RWPE2 (cell line): Measurements from ENCODE around the gene LDAF1.

Source experiments
- ATAC-seq: fragments of 200-7000 bp; cut with Tn5 transposase; 3 replicates; pipeline ENCODE4 v1.9.1; 2021; ENCODE audit warnings: low read depth
- DNase-seq: peaks from one replicate; pipeline ENCODE4 v3.0.0-alpha.2; 2020; ENCODE audit warnings: low spot score
- H3K27ac ChIP-seq: fragments of 450-650 bp; 2 replicates; pipeline ENCODE4 v1.5.1; 2017; ENCODE audit warnings: mild to moderate bottlenecking; ENCODE audit not compliant: poor library complexity, severe bottlenecking
- H3K27me3 ChIP-seq: fragments of 250-450 bp; sonication (Bioruptor Pico); 2 replicates; pipeline ENCODE4 v1.5.1; 2021; ENCODE audit warnings: mild to moderate bottlenecking, moderate library complexity; ENCODE audit not compliant: insufficient read depth, poor library complexity, severe bottlenecking
- H3K36me3 ChIP-seq: fragments of 250-450 bp; sonication (Bioruptor Pico); 2 replicates; pipeline ENCODE4 v1.5.1; 2020; ENCODE audit warnings: low read depth, mild to moderate bottlenecking, moderate library complexity
- H3K4me1 ChIP-seq: fragments of 250-450 bp; sonication (Bioruptor Pico); 2 replicates; pipeline ENCODE4 v1.5.1; 2021; ENCODE audit warnings: mild to moderate bottlenecking, moderate library complexity; ENCODE audit not compliant: insufficient read depth, poor library complexity, severe bottlenecking
- H3K4me3 ChIP-seq: fragments of 250-450 bp; sonication (Bioruptor Pico); 2 replicates; pipeline ENCODE4 v1.5.1; 2021; ENCODE audit warnings: mild to moderate bottlenecking, moderate library complexity; ENCODE audit not compliant: severe bottlenecking
- H3K9me3 ChIP-seq: fragments of 250-450 bp; sonication (Bioruptor Pico); 2 replicates; pipeline ENCODE4 v1.5.1; 2021; ENCODE audit warnings: mild to moderate bottlenecking, moderate library complexity; ENCODE audit not compliant: severe bottlenecking
- TF ChIP-seq, protein P1 (sequence below): fragments of 450-650 bp; IDR thresholded peaks from one replicate; pipeline ENCODE4 v1.5.1; 2017; ENCODE audit warnings: mild to moderate bottlenecking, moderate library complexity; ENCODE audit not compliant: poor library complexity, severe bottlenecking

Gene LDAF1

DNA sequence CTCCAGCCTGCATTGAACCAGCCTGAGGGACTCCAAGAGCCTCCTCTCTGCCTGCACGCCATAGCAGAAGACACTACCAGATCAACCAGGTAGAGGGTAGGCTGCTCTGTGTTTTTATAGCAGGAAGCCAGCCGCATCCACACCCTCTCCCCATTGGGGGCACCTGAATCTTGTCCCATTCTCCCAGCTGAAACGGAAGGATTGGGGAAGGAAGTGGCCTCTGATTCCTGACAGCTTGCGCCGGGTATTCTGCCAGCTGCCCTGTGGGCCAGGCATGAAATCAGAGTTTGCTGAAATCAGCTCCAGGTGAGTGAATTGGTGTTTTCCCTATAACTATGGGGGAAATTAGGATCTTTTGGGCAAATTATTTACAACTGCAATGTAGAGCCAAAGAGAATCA, 53.0 kb downstream of the LDAF1 start, which contains the start of gene ZP2:
Gene ZP2, minus strand, starts transcription at position 89 of the 400 bp plus-strand sequence. Its CDS starts 27 bp downstream, at position 62.
- Histone ChIP-seq H3K9me3 (no peaks in the 10 kb centered on the region), H3K4me1 (no peaks in the 10 kb centered on the region), H3K4me3 (no peak within 1 kb of the TSS), H3K27me3 (no peaks in the 10 kb centered on the region), H3K36me3 (no peaks in the 10 kb centered on the region), H3K27ac (no peak within 1 kb of the TSS)
- TF ChIP-seq, protein P1, sequence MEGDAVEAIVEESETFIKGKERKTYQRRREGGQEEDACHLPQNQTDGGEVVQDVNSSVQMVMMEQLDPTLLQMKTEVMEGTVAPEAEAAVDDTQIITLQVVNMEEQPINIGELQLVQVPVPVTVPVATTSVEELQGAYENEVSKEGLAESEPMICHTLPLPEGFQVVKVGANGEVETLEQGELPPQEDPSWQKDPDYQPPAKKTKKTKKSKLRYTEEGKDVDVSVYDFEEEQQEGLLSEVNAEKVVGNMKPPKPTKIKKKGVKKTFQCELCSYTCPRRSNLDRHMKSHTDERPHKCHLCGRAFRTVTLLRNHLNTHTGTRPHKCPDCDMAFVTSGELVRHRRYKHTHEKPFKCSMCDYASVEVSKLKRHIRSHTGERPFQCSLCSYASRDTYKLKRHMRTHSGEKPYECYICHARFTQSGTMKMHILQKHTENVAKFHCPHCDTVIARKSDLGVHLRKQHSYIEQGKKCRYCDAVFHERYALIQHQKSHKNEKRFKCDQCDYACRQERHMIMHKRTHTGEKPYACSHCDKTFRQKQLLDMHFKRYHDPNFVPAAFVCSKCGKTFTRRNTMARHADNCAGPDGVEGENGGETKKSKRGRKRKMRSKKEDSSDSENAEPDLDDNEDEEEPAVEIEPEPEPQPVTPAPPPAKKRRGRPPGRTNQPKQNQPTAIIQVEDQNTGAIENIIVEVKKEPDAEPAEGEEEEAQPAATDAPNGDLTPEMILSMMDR: no peak
- DNase-seq (no peak), ATAC-seq (no peak)

DNA sequence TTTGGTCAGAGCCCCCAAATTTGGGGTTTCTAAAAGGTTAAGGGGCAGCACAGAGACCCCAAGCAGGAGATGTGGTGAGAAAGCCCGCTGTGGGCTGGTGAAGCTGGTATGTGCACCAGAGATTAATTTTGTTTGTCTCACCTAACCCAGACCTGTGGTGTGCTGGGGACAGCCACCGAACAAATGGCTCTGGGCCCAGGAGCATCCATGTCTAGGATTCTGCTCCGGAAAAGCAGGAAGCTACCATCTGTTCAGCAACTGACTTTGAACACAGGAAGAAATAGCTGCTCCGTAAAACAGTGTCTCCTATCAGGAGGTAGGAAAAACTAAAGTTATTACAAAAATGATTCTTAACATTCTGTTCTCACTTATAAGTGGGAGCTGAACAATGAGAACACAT, 55.6 kb downstream of the LDAF1 start:
- Histone ChIP-seq H3K27ac (no peak overlapping the region), H3K36me3 (no peaks in the 10 kb centered on the region), H3K4me1 (no peaks in the 10 kb centered on the region), H3K4me3 (no peak overlapping the region), H3K27me3 (no peaks in the 10 kb centered on the region), H3K9me3 (no peaks in the 10 kb centered on the region)
- TF ChIP-seq, protein P1: no peak
- ATAC-seq (no peak), DNase-seq (no peak)

DNA sequence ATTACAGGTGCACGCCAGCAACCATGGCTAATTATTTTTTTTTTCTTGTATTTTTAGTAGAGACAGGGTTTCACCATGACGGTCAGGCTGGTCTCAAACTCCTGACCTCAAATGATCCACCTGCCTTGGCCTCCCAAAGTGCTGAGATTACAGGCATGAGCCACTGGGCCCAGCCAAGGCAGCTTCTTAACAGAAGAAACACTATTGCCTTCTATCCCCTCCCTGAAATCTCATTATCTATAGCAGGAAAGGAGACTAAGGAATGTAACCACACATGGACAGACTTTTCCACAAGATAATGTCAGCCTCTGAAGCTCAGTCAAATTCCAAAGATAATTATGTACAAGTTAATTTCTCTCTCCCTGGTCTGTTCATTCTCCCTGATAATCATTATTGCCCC, 58.6 kb downstream of the LDAF1 start:
- no peak overlapping the region for H3K4me3 ChIP-seq
- H3K27ac ChIP-seq: no peak overlapping the region
- H3K9me3 ChIP-seq: no peaks in the 10 kb centered on the region
- ATAC-seq: no peak
- no peak for DNase-seq
- TF ChIP-seq, protein P1: no peak
- no peaks in the 10 kb centered on the region for H3K27me3 ChIP-seq
- no peaks in the 10 kb centered on the region for H3K4me1 ChIP-seq
- H3K36me3 ChIP-seq: no peaks in the 10 kb centered on the region

DNA sequence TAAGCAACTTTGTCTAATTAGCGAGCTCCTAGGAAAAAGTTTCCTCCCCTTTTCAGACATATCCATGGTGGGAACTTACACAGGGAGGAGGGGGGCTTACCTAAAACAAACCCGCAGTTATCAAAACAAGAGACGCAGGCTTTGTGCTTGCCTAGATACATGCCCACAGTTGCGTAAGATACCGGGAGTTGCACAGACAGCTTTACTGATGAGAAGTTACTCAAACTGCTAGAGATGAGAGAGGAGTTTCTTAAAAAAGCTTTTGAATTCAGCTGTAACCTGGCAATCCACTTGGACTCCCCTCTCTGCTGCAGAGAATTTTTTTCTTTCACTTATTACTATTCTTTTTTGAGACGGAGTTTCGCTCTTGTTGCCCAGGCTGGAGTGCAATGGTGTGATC, 59.7 kb downstream of the LDAF1 start:
- Histone ChIP-seq H3K9me3 (no peaks in the 10 kb centered on the region), H3K4me3 (no peak overlapping the region), H3K36me3 (no peaks in the 10 kb centered on the region), H3K4me1 (no peaks in the 10 kb centered on the region), H3K27me3 (no peaks in the 10 kb centered on the region), H3K27ac (no peak overlapping the region)
- TF ChIP-seq, protein P1: no peak
- DNase-seq (no peak), ATAC-seq (no peak)

DNA sequence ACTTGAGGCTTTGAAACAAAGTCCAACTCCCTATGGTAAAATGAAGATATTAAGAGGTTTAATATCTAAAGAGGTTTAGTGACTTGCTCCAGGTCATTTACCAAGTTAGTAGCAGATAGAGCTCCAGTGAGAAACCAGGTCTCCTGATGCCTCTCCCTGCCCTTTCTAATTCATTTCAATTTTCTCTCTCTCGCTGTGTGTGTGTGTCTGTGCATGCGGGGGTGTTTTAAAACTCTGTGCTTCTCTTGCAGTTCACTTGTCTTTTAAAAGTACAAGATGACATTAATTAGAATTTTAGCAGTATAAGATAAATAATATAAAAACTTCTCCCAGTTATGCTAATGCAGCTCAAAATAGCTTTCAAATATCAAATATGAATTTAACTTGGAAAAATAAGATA, 61.1 kb downstream of the LDAF1 start:
- DNase-seq: no peak
- Histone ChIP-seq H3K27ac (no peak overlapping the region), H3K36me3 (no peaks in the 10 kb centered on the region), H3K4me3 (no peak overlapping the region), H3K27me3 (no peaks in the 10 kb centered on the region), H3K9me3 (no peaks in the 10 kb centered on the region), H3K4me1 (no peaks in the 10 kb centered on the region)
- TF ChIP-seq, protein P1: no peak
- ATAC-seq: no peak
